Ovary (tissue), 3 donors: ENCODE results near the gene XYLT1.

ENCODE experiments used
- CTCF ChIP-seq, 3 donors: fragments of 450-650 bp in 2 of 3; fragments of 200-600 bp in 1 of 3; IDR thresholded peaks; one replicate each; pipeline versions ENCODE4 v1.5.1 to v1.8.0; 2016 to 2022; ENCODE audit warnings: antibody characterized with exemption in 3 of 3, mild to moderate bottlenecking in 1 of 3
- EP300 ChIP-seq: sonication (generic); formaldehyde crosslinking; IDR thresholded peaks from one replicate; pipeline ENCODE4 v1.6.1; 2017; ENCODE audit warnings: antibody characterized with exemption
- donor health status: DM: no; HTN: no; CAD: no.

GRCh38 chr16:17330044-17330443, 140.7 kb downstream of the XYLT1 start:
- TF ChIP-seq CTCF (IDR thresholded peaks at IDR 0.05) (no peak), EP300 (no peak)
